ENCODE results near the gene CAB39L. TPM values are rescaled to one million over a fixed set of nuclear protein-coding genes. Genes with fewer than 3 reads are reported as not detected.

The CAB39L gene
- total and polyA plus RNA-seq, 2 experiments from 2014 or later: 3.3 to 4.4 TPM

- Histone ChIP-seq H3K9me2 (ENCODE audit: insufficient read depth) (no peaks in the 10 kb centered on the region), H3K4me1 (ENCODE audit: insufficient read depth) (peaks cover 2% of the 10 kb centered on the region), H3K27me3 (ENCODE audit: insufficient read depth) (peaks cover 44% of the 10 kb centered on the region), H4K20me1 (replicated peaks; ENCODE audit: insufficient read depth) (no peaks in the 10 kb centered on the region), H3K4me3 (no peak overlapping the region), H3K4me2 (no peak overlapping the region), H3K36me3 (ENCODE audit: insufficient read depth) (no peaks in the 10 kb centered on the region), H3K27ac (ENCODE audit: low read depth) (no peak overlapping the region), H3F3A (replicated peaks; ENCODE audit: low read depth) (no peaks in the 10 kb centered on the region), H2AFZ (no peak overlapping the region), H3K79me2 (replicated peaks; ENCODE audit: insufficient read depth) (no peaks in the 10 kb centered on the region)
- Mint-ChIP-seq H3K4me3 (no peak overlapping the region), H3K9me3 (no peaks in the 10 kb centered on the region; the same call in 2 of the 3 replicates), H3K36me3 (ENCODE audit: low read depth) (no peaks in the 10 kb centered on the region), H3K27ac (no peak overlapping the region), H3K4me1 (no peaks in the 10 kb centered on the region), H3K27me3 (ENCODE audit: insufficient read depth, low read depth, poor library complexity) (peaks cover 41% of the 10 kb centered on the region)
- ATAC-seq: no peak
- no peak for TF ChIP-seq NANOG (IDR thresholded peaks at IDR 0.05; ENCODE audit: borderline replicate concordance)
- no peak for DNase-seq (ENCODE audit: low spot score)
Measured at GRCh38 chr13:49407068-49407467, 36.8 kb downstream of the CAB39L start.

DNA sequence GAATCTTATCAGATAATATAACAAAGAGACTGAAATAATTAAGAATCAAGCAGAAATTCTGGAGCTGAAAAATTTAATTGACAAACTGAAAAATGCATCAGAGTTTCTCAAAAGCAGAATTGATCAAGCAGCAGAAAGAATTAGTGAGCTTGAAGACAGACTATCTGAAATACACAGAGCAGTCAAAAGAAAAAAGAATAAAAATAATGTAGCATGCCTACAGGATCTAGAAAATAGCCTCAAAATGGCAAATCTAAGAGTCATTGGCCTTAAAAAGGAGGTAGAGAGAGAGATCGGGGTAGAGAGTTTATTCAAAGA lies 39.2 kb downstream of the CAB39L start:
- Histone ChIP-seq H3F3A (replicated peaks; ENCODE audit: low read depth) (no peaks in the 10 kb centered on the region), H2AFZ (no peak overlapping the region), H3K36me3 (ENCODE audit: insufficient read depth) (no peaks in the 10 kb centered on the region), H3K27me3 (ENCODE audit: insufficient read depth) (peaks cover 20% of the 10 kb centered on the region), H3K4me2 (no peak overlapping the region), H3K79me2 (replicated peaks; ENCODE audit: insufficient read depth) (no peaks in the 10 kb centered on the region), H3K27ac (ENCODE audit: low read depth) (no peak overlapping the region), H3K4me1 (ENCODE audit: insufficient read depth) (peaks cover 11% of the 10 kb centered on the region; the same call in 1 of the 2 replicates), H3K9me2 (ENCODE audit: insufficient read depth) (no peaks in the 10 kb centered on the region), H4K20me1 (replicated peaks; ENCODE audit: insufficient read depth) (no peaks in the 10 kb centered on the region), H3K4me3 (no peak overlapping the region)
- Mint-ChIP-seq H3K4me1 (peaks cover 8% of the 10 kb centered on the region), H3K36me3 (ENCODE audit: low read depth) (no peaks in the 10 kb centered on the region), H3K27ac (no peak overlapping the region), H3K4me3 (no peak overlapping the region), H3K9me3 (no peaks in the 10 kb centered on the region; the same call in 2 of the 3 replicates), H3K27me3 (ENCODE audit: insufficient read depth, low read depth, poor library complexity) (peaks cover 19% of the 10 kb centered on the region)
- ATAC-seq (no peak), DNase-seq (ENCODE audit: low spot score) (no peak)
- TF ChIP-seq ETS1 (IDR thresholded peaks at IDR 0.05) (no peak), EZH2 (IDR thresholded peaks at IDR 0.05; ENCODE audit: low read depth, unreplicated experiment) (no peak), JUNB (IDR thresholded peaks at IDR 0.05; ENCODE audit: unreplicated experiment) (no peak), STAT1 (IDR thresholded peaks at IDR 0.05; ENCODE audit: unreplicated experiment) (no peak), POLR2AphosphoS5 (IDR thresholded peaks at IDR 0.05; ENCODE audit: low read depth) (no peak), EZH2phosphoT487 (IDR thresholded peaks at IDR 0.05; ENCODE audit: unreplicated experiment) (no peak), CTCF (conservative IDR thresholded peaks at IDR 0.05; ENCODE audit: low read depth in 2 of 2) (no peak), CREB1 (CRISPR knock-in tag; IDR thresholded peaks at IDR 0.05; ENCODE audit: low read depth) (no peak)
- TF ChIP-seq, protein P1, sequence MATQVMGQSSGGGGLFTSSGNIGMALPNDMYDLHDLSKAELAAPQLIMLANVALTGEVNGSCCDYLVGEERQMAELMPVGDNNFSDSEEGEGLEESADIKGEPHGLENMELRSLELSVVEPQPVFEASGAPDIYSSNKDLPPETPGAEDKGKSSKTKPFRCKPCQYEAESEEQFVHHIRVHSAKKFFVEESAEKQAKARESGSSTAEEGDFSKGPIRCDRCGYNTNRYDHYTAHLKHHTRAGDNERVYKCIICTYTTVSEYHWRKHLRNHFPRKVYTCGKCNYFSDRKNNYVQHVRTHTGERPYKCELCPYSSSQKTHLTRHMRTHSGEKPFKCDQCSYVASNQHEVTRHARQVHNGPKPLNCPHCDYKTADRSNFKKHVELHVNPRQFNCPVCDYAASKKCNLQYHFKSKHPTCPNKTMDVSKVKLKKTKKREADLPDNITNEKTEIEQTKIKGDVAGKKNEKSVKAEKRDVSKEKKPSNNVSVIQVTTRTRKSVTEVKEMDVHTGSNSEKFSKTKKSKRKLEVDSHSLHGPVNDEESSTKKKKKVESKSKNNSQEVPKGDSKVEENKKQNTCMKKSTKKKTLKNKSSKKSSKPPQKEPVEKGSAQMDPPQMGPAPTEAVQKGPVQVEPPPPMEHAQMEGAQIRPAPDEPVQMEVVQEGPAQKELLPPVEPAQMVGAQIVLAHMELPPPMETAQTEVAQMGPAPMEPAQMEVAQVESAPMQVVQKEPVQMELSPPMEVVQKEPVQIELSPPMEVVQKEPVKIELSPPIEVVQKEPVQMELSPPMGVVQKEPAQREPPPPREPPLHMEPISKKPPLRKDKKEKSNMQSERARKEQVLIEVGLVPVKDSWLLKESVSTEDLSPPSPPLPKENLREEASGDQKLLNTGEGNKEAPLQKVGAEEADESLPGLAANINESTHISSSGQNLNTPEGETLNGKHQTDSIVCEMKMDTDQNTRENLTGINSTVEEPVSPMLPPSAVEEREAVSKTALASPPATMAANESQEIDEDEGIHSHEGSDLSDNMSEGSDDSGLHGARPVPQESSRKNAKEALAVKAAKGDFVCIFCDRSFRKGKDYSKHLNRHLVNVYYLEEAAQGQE (IDR thresholded peaks at IDR 0.05; ENCODE audit: unreplicated experiment): no peak

Data from GM23338 (cell line).